HepG2 (cell line): ENCODE data around the gene TTC28. TPM values are rescaled to one million over a fixed set of nuclear protein-coding genes. Genes with fewer than 3 reads are reported as not detected.

ENCODE experiments used
- ATAC-seq: fragments of 200-7000 bp; cut with Tn5 transposase; 3 replicates; pipeline ENCODE4 v1.9.1; 2020; ENCODE audit warnings: mild to moderate bottlenecking, moderate library complexity
- BruUV-seq: library from RNA; stranded (reverse); fragments of 400-500 nt; replicated peaks from 2 replicates; lab custom pipeline; 2021; lab: Mats Ljungman, UMichigan
- CTCF ChIA-PET: fragments of 300-600 bp; formaldehyde crosslinking; extraction: SDS; loops from one replicate; lab custom pipeline; 2021; ENCODE audit warnings: low total read pairs, inconsistent platforms, low intra/inter-chr PET ratio; lab: Yijun Ruan, JAX
- POLR2A ChIA-PET: fragments of 350-600 bp; sonication (Branson Sonifier 250); formaldehyde crosslinking; loops from one replicate; lab custom pipeline; 2020; ENCODE audit warnings: antibody characterized with exemption, inconsistent platforms; lab: Yijun Ruan, JAX
- DNase-seq: peaks from one replicate; pipeline ENCODE4 v3.0.0-alpha.2; 2015; ENCODE audit warnings: low spot score
- FAIRE-seq: peaks from 3 replicates; lab custom pipeline; 2011; peaks lifted over from hg19 to GRCh38; lab: Jason Lieb, UNC
- H2AFZ ChIP-seq: one replicate; pipeline ENCODE4 v1.6.1; 2011; ENCODE audit warnings: low read length, inconsistent platforms
- H3K27ac ChIP-seq: fragments of 300-600 bp; 3 replicates; pipeline ENCODE4 v1.8.0; 2011; ENCODE audit warnings: mixed run types, mild to moderate bottlenecking, mixed read lengths, low read length, inconsistent platforms; ENCODE audit not compliant: insufficient read depth; ENCODE audit errors: extremely low read length
- H3K27me3 ChIP-seq, 2 experiments: fragments of 200-600 bp in 1 of 2; 2 replicates in 1 of 2; 3 replicates in 1 of 2; pipeline versions ENCODE4 v1.6.0 to v1.8.0; 2011; ENCODE audit warnings: low read length in 2 of 2, mild to moderate bottlenecking in 2 of 2, moderate library complexity in 2 of 2, inconsistent platforms in 1 of 2; ENCODE audit not compliant: insufficient read depth in 2 of 2, control insufficient read depth in 1 of 2
- H3K36me3 ChIP-seq, 2 experiments: fragments of 200-600 bp in 1 of 2; replicated peaks in 1 of 2; 2 replicates in 1 of 2; 3 replicates in 1 of 2; pipeline versions ENCODE4 v1.5.1 to v1.8.0; 2011; ENCODE audit warnings: low read length in 2 of 2, inconsistent platforms in 1 of 2; ENCODE audit not compliant: insufficient read depth in 2 of 2, control insufficient read depth in 1 of 2
- H3K4me1 ChIP-seq: 2 replicates; pipeline ENCODE4 v1.5.1; 2012; ENCODE audit warnings: low read length, inconsistent platforms; ENCODE audit not compliant: insufficient read depth
- H3K4me2 ChIP-seq: 2 replicates; pipeline ENCODE4 v1.6.0; 2011; ENCODE audit warnings: low read depth, low read length, inconsistent platforms
- H3K4me3 ChIP-seq, 3 experiments: fragments of 200-600 bp in 1 of 3; sonication (generic), shearing (Covaris generic) in 1 of 3; replicated peaks in 1 of 3; 2 replicates each; pipeline ENCODE4 v1.5.1; 2011 to 2016; ENCODE audit warnings: low read length in 3 of 3, inconsistent platforms in 2 of 3, low read depth in 2 of 3, mild to moderate bottlenecking in 2 of 3, control low read depth in 1 of 3, mixed read lengths in 1 of 3; ENCODE audit not compliant: insufficient read depth in 1 of 3
- H3K79me2 ChIP-seq: one replicate; pipeline ENCODE4 v1.6.1; 2011; ENCODE audit warnings: low read length, inconsistent platforms; ENCODE audit not compliant: insufficient read depth
- H3K9ac ChIP-seq: 2 replicates; pipeline ENCODE4 v1.6.0; 2011; ENCODE audit warnings: mild to moderate bottlenecking, low read depth, low read length, inconsistent platforms; ENCODE audit not compliant: insufficient read depth
- H3K9me3 ChIP-seq: 2 replicates; pipeline ENCODE4 v1.5.1; 2012; ENCODE audit warnings: mild to moderate bottlenecking, low read length
- H4K20me1 ChIP-seq: 2 replicates; pipeline ENCODE4 v1.6.0; 2011; ENCODE audit warnings: inconsistent platforms, mild to moderate bottlenecking, low read length, moderate library complexity; ENCODE audit not compliant: insufficient read depth
- GATAD2A ChIP-seq: IDR thresholded peaks from 2 replicates; pipeline ENCODE4 v1.6.1; 2016
- GMEB2 ChIP-seq: IDR thresholded peaks from 2 replicates; pipeline ENCODE4 v1.6.1; 2016; ENCODE audit warnings: missing biosample characterization, missing genetic modification reagents, low read depth
- KDM5B ChIP-seq: sonication (generic); formaldehyde crosslinking; IDR thresholded peaks from 2 replicates; pipeline ENCODE4 v1.4.0; 2020; ENCODE audit warnings: missing genetic modification reagents, mild to moderate bottlenecking, borderline replicate concordance
- MEIS1 ChIP-seq: sonication (generic); formaldehyde crosslinking; IDR thresholded peaks from 2 replicates; pipeline ENCODE4 v1.9.0; 2021; ENCODE audit warnings: mild to moderate bottlenecking, missing genetic modification reagents, moderate library complexity, borderline replicate concordance
- MYNN ChIP-seq: sonication (generic); formaldehyde crosslinking; IDR thresholded peaks from 2 replicates; pipeline ENCODE4 v1.4.0; 2020; ENCODE audit warnings: mild to moderate bottlenecking, low read depth, missing genetic modification reagents
- PATZ1 ChIP-seq: sonication (generic); formaldehyde crosslinking; IDR thresholded peaks from 2 replicates; pipeline ENCODE4 v1.4.0; 2020; ENCODE audit warnings: missing genetic modification reagents
- RXRB ChIP-seq: IDR thresholded peaks from 2 replicates; pipeline ENCODE4 v1.6.1; 2016; ENCODE audit warnings: borderline replicate concordance, missing genetic modification reagents, missing compliant biosample characterization
- SIN3B ChIP-seq: fragments of 150-350 bp; IDR thresholded peaks from 2 replicates; pipeline ENCODE4 v1.6.1; 2014; ENCODE audit warnings: low read length
- SNAI1 ChIP-seq: sonication (generic); formaldehyde crosslinking; IDR thresholded peaks from 2 replicates; pipeline ENCODE4 v1.5.0; 2020; ENCODE audit warnings: mild to moderate bottlenecking, missing genetic modification reagents, borderline replicate concordance
- TERF1 ChIP-seq: sonication (generic); formaldehyde crosslinking; IDR thresholded peaks from 2 replicates; pipeline ENCODE4 v1.8.0; 2022; ENCODE audit warnings: mild to moderate bottlenecking, missing genetic modification reagents, moderate library complexity
- TFAP4 ChIP-seq: sonication (generic); IDR thresholded peaks from 2 replicates; pipeline ENCODE4 v1.6.1; 2016; ENCODE audit warnings: low read depth, borderline replicate concordance
- TRIM22 ChIP-seq: fragments of 450-650 bp; IDR thresholded peaks from 2 replicates; pipeline ENCODE4 v1.6.1; 2017
- ZBTB44 ChIP-seq: sonication (generic); formaldehyde crosslinking; IDR thresholded peaks from 2 replicates; pipeline ENCODE4 v1.4.0; 2020; ENCODE audit warnings: missing genetic modification reagents
- ZNF766 ChIP-seq: sonication (generic); formaldehyde crosslinking; IDR thresholded peaks from 2 replicates; pipeline ENCODE4 v1.5.0; 2020; ENCODE audit warnings: missing genetic modification reagents, borderline replicate concordance
- ZSCAN29 ChIP-seq: sonication (generic); formaldehyde crosslinking; conservative IDR thresholded peaks from 2 replicates; pipeline ENCODE4 v1.4.0; 2020; ENCODE audit warnings: mild to moderate bottlenecking, missing genetic modification reagents
- WGBS: methylation state at CpG from one replicate; pipeline ENCODE4 v1.1.6; 2017; ENCODE audit warnings: low lambda C conversion rate; 5-methylcytosine and 5-hydroxymethylcytosine counted together
- in situ Hi-C: cut with HindIII; loops from 2 replicates; pipeline ENCODE4 v1.10.0; 2017; ENCODE audit warnings: low pct_unique_long_range_greater_than_20kb; ENCODE audit not compliant: extremely low pct_ligation_motif_present
- intact Hi-C: fragments of 100-400 bp; cut with micrococcal nuclease; formaldehyde crosslinking; loops from one replicate; pipeline ENCODE4 v1.10.0; 2022; ENCODE audit not compliant: unreplicated experiment
- polyA plus RNA-seq, 8 experiments: library from polyadenylated mRNA; depleted of rRNA in 3 of 8; stranded (reverse) in 7 of 8; unstranded in 1 of 8; fragments of >200 nt; fragmentation: Illumina TruSeq in 4 of 8; extraction: Trizol in 4 of 8; gene quantifications; 2 replicates each; pipeline versions ENCODE4 v1.2.1 to v1.2.3, GENCODE V29; 2011 to 2016; ENCODE audit warnings: low read depth in 4 of 8, missing spikeins in 1 of 8, mixed read lengths in 1 of 8; ENCODE audit not compliant: insufficient read depth in 1 of 8
- total RNA-seq, 5 experiments: library from RNA; depleted of rRNA; stranded (reverse); fragments of >200 nt; fragmentation: Illumina TruSeq; extraction: Trizol; gene quantifications; 2 replicates each; pipeline ENCODE4 v1.2.3, GENCODE V29; 2016; ENCODE audit warnings: low read depth in 1 of 5

The TTC28 gene
- total and polyA plus RNA-seq, 2 of the 13 experiments (the other 11 are each of a cell fraction or from before 2014, with no cell fraction given) = 4.2 to 13.1 TPM

GRCh38 chr22:28001171-28001835 is 678.3 kb downstream of the TTC28 start:
- no peak overlapping the region for H3K27ac ChIP-seq
- peaks cover 8 to 18% of the 10 kb centered on the region in 2 experiments; a peak in 3 of 5 replicates for H3K36me3 ChIP-seq
- in situ Hi-C loops (loop anchor here (25.0 kb wide), 2 partner anchors 589 to 1239 kb away; no protein-coding TSS in a partner anchor), intact Hi-C loops (no loop called here)
- no peak overlapping the region for H3K4me2 ChIP-seq
- no TSS peak for BruUV-seq
- no peaks in the 10 kb centered on the region for H3K79me2 ChIP-seq
- no peak overlapping the region for H3K9ac ChIP-seq
- CTCF ChIA-PET = no interaction called here
- no peaks in the 10 kb centered on the region; a peak in 1 of 5 replicates for H3K27me3 ChIP-seq
- no peaks in the 10 kb centered on the region for H3K4me1 ChIP-seq
- POLR2A ChIA-PET = no interaction called here
- ATAC-seq (no peak), FAIRE-seq (no peak), DNase-seq (no peak)
- H4K20me1 ChIP-seq = no peaks in the 10 kb centered on the region; the same call in 1 of the 2 replicates
- no peak overlapping the region for H3K4me3 ChIP-seq
- over 99% methylated on average over 12 of the region's 25 CpGs for WGBS
- H2AFZ ChIP-seq = no peak overlapping the region
- H3K9me3 ChIP-seq = no peaks in the 10 kb centered on the region
- no peak for TF ChIP-seq RXRB
- TF ChIP-seq SNAI1 (CRISPR knock-in tag) = no peak
- no peak for TF ChIP-seq MEIS1 (CRISPR knock-in tag)
- no peak for TF ChIP-seq TFAP4
- no peak for TF ChIP-seq ZSCAN29 (CRISPR knock-in tag)
- no peak for TF ChIP-seq TERF1 (CRISPR knock-in tag)
- TF ChIP-seq GMEB2 (CRISPR knock-in tag) = no peak
- TF ChIP-seq SIN3B = no peak
- TF ChIP-seq TRIM22 = no peak
- no peak for TF ChIP-seq ZNF766
- TF ChIP-seq KDM5B (CRISPR knock-in tag) = no peak
- TF ChIP-seq PATZ1 (CRISPR knock-in tag) = no peak
- no peak for TF ChIP-seq MYNN (CRISPR knock-in tag)
- TF ChIP-seq ZBTB44 (CRISPR knock-in tag) = no peak
- TF ChIP-seq GATAD2A (CRISPR knock-in tag) = no peak
